Parathyroid adenoma (tissue), 2 donors: ENCODE data around the gene SPIB.

ENCODE experiments used
- H2AFZ ChIP-seq: fragments of 300-600 bp; sonication (generic); one replicate; pipeline ENCODE4 v1.7.0; 2017; ENCODE audit warnings: antibody characterized with exemption, mild to moderate bottlenecking
- H3K27ac ChIP-seq: fragments of 300-600 bp; sonication (generic); one replicate; pipeline ENCODE4 v1.7.0; 2017
- H3K27me3 ChIP-seq: fragments of 300-600 bp; sonication (generic); one replicate; pipeline ENCODE4 v1.7.0; 2017; ENCODE audit warnings: low read length; ENCODE audit not compliant: control insufficient read depth, insufficient read depth
- H3K36me3 ChIP-seq: fragments of 300-600 bp; sonication (generic); one replicate; pipeline ENCODE4 v1.7.0; 2017; ENCODE audit warnings: low read length; ENCODE audit not compliant: control insufficient read depth, insufficient read depth
- H3K4me1 ChIP-seq: fragments of 300-600 bp; sonication (generic); one replicate; pipeline ENCODE4 v1.7.0; 2017; ENCODE audit warnings: control low read depth
- H3K4me2 ChIP-seq: fragments of 300-600 bp; sonication (generic); one replicate; pipeline ENCODE4 v1.7.0; 2017; ENCODE audit warnings: low read length
- H3K4me3 ChIP-seq: fragments of 300-600 bp; sonication (generic); one replicate; pipeline ENCODE4 v1.7.0; 2017; ENCODE audit warnings: low read depth, low read length
- H3K79me2 ChIP-seq: fragments of 300-600 bp; sonication (generic); one replicate; pipeline ENCODE4 v1.7.0; 2017; ENCODE audit warnings: control low read depth
- H3K9ac ChIP-seq: fragments of 300-600 bp; sonication (generic); one replicate; pipeline ENCODE4 v1.7.0; 2017; ENCODE audit warnings: mild to moderate bottlenecking
- H3K9me3 ChIP-seq: fragments of 300-600 bp; sonication (generic); one replicate; pipeline ENCODE4 v1.7.0; 2017; ENCODE audit warnings: low read length; ENCODE audit not compliant: control insufficient read depth
- CTCF ChIP-seq: fragments of 300-600 bp; sonication (generic); IDR thresholded peaks from one replicate; pipeline ENCODE4 v1.7.0; 2017; ENCODE audit warnings: antibody characterized with exemption, mild to moderate bottlenecking
- donor health status: primary hyperparathyroidism.

The SPIB gene

GRCh38 chr19:50418176-50419021, at the start of gene SPIB:
TSS of gene SPIB (plus strand) at chr19:50418938. CDS start at chr19:50418963, 25 bp downstream.
- Histone ChIP-seq H2AFZ (no peak within 1 kb of the TSS), H3K27me3 (no peaks in the 10 kb centered on the region), H3K27ac (no peak within 1 kb of the TSS), H3K36me3 (no peaks in the 10 kb centered on the region), H3K9me3 (no peaks in the 10 kb centered on the region), H3K79me2 (no peaks in the 10 kb centered on the region), H3K9ac (no peak within 1 kb of the TSS), H3K4me2 (no peak within 1 kb of the TSS), H3K4me3 (no peak within 1 kb of the TSS), H3K4me1 (no peaks in the 10 kb centered on the region)
- no peak for TF ChIP-seq CTCF

DNA sequence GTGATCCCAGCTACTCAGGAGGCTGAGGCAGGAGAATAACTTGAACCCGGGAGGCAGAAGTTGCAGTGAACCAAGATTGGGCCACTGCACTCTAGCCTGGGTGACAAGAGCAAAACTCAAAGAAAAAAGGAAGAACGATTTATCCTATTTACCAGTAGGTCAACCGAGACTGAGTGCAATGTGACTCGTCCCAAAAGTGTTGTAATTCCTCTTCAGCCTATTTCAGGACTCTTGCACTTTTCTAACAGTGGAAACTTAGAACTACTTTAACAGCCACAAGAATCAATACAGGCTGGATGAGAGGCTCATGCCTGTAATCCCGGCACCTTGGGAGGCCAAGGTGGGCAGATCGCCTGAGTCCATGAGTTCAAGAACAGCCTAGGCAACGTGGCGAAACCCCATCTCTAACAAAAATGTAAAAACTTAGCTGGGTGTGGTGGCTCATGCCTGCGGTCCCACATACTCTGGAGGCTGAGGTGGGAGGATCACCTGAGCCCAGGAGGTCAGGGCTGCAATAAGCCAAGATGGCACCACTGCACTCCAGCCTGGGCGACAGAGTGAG, 46.7 kb upstream of the SPIB start:
- no peaks in the 10 kb centered on the region for H3K27me3 ChIP-seq
- no peak overlapping the region for H2AFZ ChIP-seq
- no peak overlapping the region for H3K4me2 ChIP-seq
- no peaks in the 10 kb centered on the region for H3K36me3 ChIP-seq
- no peak overlapping the region for H3K27ac ChIP-seq
- H3K9me3 ChIP-seq, result no peaks in the 10 kb centered on the region
- no peak overlapping the region for H3K4me3 ChIP-seq
- peaks cover 4% of the 10 kb centered on the region for H3K4me1 ChIP-seq
- TF ChIP-seq CTCF, result no peak
- no peak overlapping the region for H3K9ac ChIP-seq
- H3K79me2 ChIP-seq, result no peaks in the 10 kb centered on the region

- H3K4me2 ChIP-seq, result peak within 1 kb of the TSS; percentile 98
- H3K4me3 ChIP-seq, result peak within 1 kb of the TSS; percentile 100
- H3K4me1 ChIP-seq, result no peaks in the 10 kb centered on the region
- no peaks in the 10 kb centered on the region for H3K9me3 ChIP-seq
- no peaks in the 10 kb centered on the region for H3K79me2 ChIP-seq
- no peaks in the 10 kb centered on the region for H3K27me3 ChIP-seq
- H3K27ac ChIP-seq, result peak within 1 kb of the TSS; percentile 99
- peak within 1 kb of the TSS; percentile 98 for H3K9ac ChIP-seq
- no peaks in the 10 kb centered on the region for H3K36me3 ChIP-seq
- H2AFZ ChIP-seq, result peak within 1 kb of the TSS; percentile 81
- TF ChIP-seq CTCF, result no peak
Measured at GRCh38 chr19:50376166-50377050, 42.3 kb upstream of the SPIB start, which contains the start of gene NR1H2. TSS of gene NR1H2 (plus strand) at chr19:50376457. CDS start at chr19:50377606, 1,149 bp downstream.

- no peak for TF ChIP-seq CTCF
- Histone ChIP-seq H3K4me1 (no peaks in the 10 kb centered on the region), H3K4me3 (peak overlapping the region; percentile 2)
Measured at GRCh38 chr19:50377051-50377461, 41.7 kb upstream of the SPIB start.

More at GRCh38 chr19:50377051-50377461, 41.7 kb upstream of the SPIB start:
- no peaks in the 10 kb centered on the region for H3K9me3 ChIP-seq
- H2AFZ ChIP-seq, result no peak overlapping the region
- H3K36me3 ChIP-seq, result no peaks in the 10 kb centered on the region
- H3K9ac ChIP-seq, result no peak overlapping the region
- no peak overlapping the region for H3K27ac ChIP-seq
- no peak overlapping the region for H3K4me2 ChIP-seq
- no peaks in the 10 kb centered on the region for H3K79me2 ChIP-seq
- H3K27me3 ChIP-seq, result no peaks in the 10 kb centered on the region
